WTC11 (cell line): ENCODE results near the gene SERPINB1. TPM values are rescaled to one million over a fixed set of nuclear protein-coding genes. Genes with fewer than 3 reads are reported as not detected.

ENCODE experiments used
- ATAC-seq: fragments of 200-7000 bp; cut with Tn5 transposase; 2 replicates; pipeline ENCODE4 v1.10.0; 2021; ENCODE audit warnings: mild to moderate bottlenecking, moderate library complexity
- CTCF ChIA-PET: fragments of 300-600 bp; sonication (Branson Sonifier 250); formaldehyde crosslinking; loops from one replicate; lab custom pipeline; 2021; ENCODE audit warnings: antibody characterized with exemption; lab: Charles Lee
- POLR2A ChIA-PET: fragments of 350-600 bp; sonication (Branson Sonifier 250); formaldehyde crosslinking; loops from one replicate; lab custom pipeline; 2021; ENCODE audit warnings: antibody characterized with exemption; lab: Charles Lee
- DNase-seq: peaks from one replicate; pipeline ENCODE4 v3.0.0; 2021; ENCODE audit warnings: low spot score
- H3K27ac Mint-ChIP-seq: 2 replicates; pipeline ENCODE4 v1.8.0; 2021; ENCODE audit warnings: mixed read lengths
- H3K27me3 Mint-ChIP-seq: 2 replicates; pipeline ENCODE4 v1.8.0; 2021; ENCODE audit warnings: low read depth, mild to moderate bottlenecking, moderate library complexity, mixed read lengths
- H3K36me3 Mint-ChIP-seq: 2 replicates; pipeline ENCODE4 v1.8.0; 2021; ENCODE audit warnings: mixed read lengths
- H3K4me1 Mint-ChIP-seq: 2 replicates; pipeline ENCODE4 v1.8.0; 2022; ENCODE audit warnings: mixed read lengths
- H3K4me3 Mint-ChIP-seq: 2 replicates; pipeline ENCODE4 v1.8.0; 2021; ENCODE audit warnings: mild to moderate bottlenecking, moderate library complexity, mixed read lengths
- H3K9me3 Mint-ChIP-seq: 2 replicates; pipeline ENCODE4 v1.8.0; 2021; ENCODE audit warnings: mixed read lengths
- ATF1 ChIP-seq: sonication (generic); formaldehyde crosslinking; IDR thresholded peaks from 2 replicates; pipeline ENCODE4 v1.8.1; 2023; ENCODE audit warnings: mild to moderate bottlenecking, moderate library complexity, missing genetic modification reagents
- GABPB1 ChIP-seq: sonication (generic); formaldehyde crosslinking; IDR thresholded peaks from 2 replicates; pipeline ENCODE4 v1.8.1; 2023; ENCODE audit warnings: mild to moderate bottlenecking, missing genetic modification reagents
- JAZF1 ChIP-seq: fragments of 250-450 bp; sonication (Bioruptor Pico); IDR thresholded peaks from 2 replicates; pipeline ENCODE4 v1.9.0; 2021; ENCODE audit warnings: moderate library complexity, mild to moderate bottlenecking, inconsistent platforms
- NFE2L1 ChIP-seq: sonication (generic); formaldehyde crosslinking; IDR thresholded peaks from 2 replicates; pipeline ENCODE4 v1.8.1; 2023; ENCODE audit warnings: missing genetic modification reagents
- OVOL2 ChIP-seq: fragments of 250-450 bp; sonication (Bioruptor Pico); IDR thresholded peaks from 2 replicates; pipeline ENCODE4 v1.9.0; 2021; ENCODE audit warnings: mild to moderate bottlenecking, borderline replicate concordance
- SOX15 ChIP-seq: fragments of 250-450 bp; sonication (Bioruptor Pico); IDR thresholded peaks from 2 replicates; pipeline ENCODE4 v1.9.0; 2021; ENCODE audit warnings: mild to moderate bottlenecking
- ZNF121 ChIP-seq: sonication (generic); formaldehyde crosslinking; IDR thresholded peaks from 2 replicates; pipeline ENCODE4 v1.8.0; 2023; ENCODE audit warnings: missing genetic modification reagents
- ZNF416 ChIP-seq: fragments of 250-450 bp; sonication (Bioruptor Pico); IDR thresholded peaks from 2 replicates; pipeline ENCODE4 v1.9.0; 2021; ENCODE audit warnings: mild to moderate bottlenecking, inconsistent platforms
- ZNF671 ChIP-seq: fragments of 250-450 bp; sonication (Bioruptor Pico); IDR thresholded peaks from 2 replicates; pipeline ENCODE4 v1.8.0; 2021; ENCODE audit warnings: mild to moderate bottlenecking
- total RNA-seq: library from RNA; stranded (reverse); gene quantifications from 3 replicates; pipeline ENCODE4 v1.2.3, GENCODE V29; 2021
- TF ChIP-seq, protein P1 (sequence below): sonication (generic); formaldehyde crosslinking; IDR thresholded peaks from 2 replicates; pipeline ENCODE4 v1.8.1; 2023; ENCODE audit warnings: mild to moderate bottlenecking, missing genetic modification reagents, moderate library complexity
- TF ChIP-seq, protein P2 (sequence below): sonication (generic); formaldehyde crosslinking; IDR thresholded peaks from 2 replicates; pipeline ENCODE4 v1.8.1; 2022; ENCODE audit warnings: mild to moderate bottlenecking, missing genetic modification reagents, moderate library complexity, borderline replicate concordance
- TF ChIP-seq, protein P3 (sequence below): sonication (generic); formaldehyde crosslinking; conservative IDR thresholded peaks from 2 replicates; pipeline ENCODE4 v1.8.1; 2023; ENCODE audit warnings: mild to moderate bottlenecking, low read depth, missing genetic modification reagents, moderate library complexity
- TF ChIP-seq, protein P4 (sequence below): sonication (generic); formaldehyde crosslinking; conservative IDR thresholded peaks from 2 replicates; pipeline ENCODE4 v1.8.1; 2022; ENCODE audit warnings: mild to moderate bottlenecking, missing genetic modification reagents
- TF ChIP-seq, protein P5 (sequence below): sonication (generic); formaldehyde crosslinking; IDR thresholded peaks from 2 replicates; pipeline ENCODE4 v1.8.0; 2023; ENCODE audit warnings: missing genetic modification reagents, mild to moderate bottlenecking, borderline replicate concordance

Gene SERPINB1
- total RNA-seq, 1 experiment from 2014 or later = 14.8 TPM

DNA sequence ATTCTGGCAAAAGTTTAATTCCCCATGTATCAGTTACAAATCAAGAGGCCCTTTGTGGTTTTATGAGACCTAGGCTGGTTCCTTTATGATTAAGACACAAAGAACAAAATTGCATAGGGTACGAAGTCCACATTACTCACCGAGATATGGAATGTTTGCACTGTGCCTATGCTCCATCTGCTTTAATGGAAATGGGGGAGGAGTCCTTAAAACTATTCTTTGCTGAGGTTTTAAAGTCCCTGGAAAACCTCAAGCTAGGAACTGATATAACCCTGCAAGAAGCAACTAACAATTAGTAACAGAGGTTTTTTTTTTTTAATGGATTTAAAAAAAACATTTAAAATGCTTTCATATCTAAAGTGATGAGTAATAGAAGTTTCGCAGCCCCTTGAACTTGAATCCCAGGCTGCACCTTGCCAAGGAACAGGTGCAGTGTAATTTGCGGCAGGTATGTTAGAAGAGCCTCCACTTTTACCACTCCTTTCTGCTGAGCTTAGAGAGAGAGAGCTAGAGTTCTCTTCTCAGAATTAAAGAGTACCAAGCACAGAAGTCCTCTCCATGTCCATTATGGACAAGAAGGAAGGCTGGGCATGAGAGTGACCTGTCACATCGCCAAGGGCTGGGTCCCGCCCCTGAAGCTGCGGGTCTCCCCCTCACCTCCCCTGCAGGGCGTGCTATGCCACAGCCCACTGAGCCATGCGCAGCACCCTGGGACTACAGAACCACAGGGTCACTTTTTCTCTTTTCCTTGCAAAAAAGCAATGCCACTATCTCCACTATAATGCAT is 2.3 kb downstream of the SERPINB1 start:
- Mint-ChIP-seq H3K4me3 (peak overlapping the region; percentile 91; the same call in 1 of the 2 replicates), H3K27me3 (no peaks in the 10 kb centered on the region; the same call in 1 of the 2 replicates), H3K27ac (peak overlapping the region; percentile 51; the same call in 1 of the 2 replicates), H3K4me1 (peaks cover 36% of the 10 kb centered on the region), H3K9me3 (0 out of 2 replicates have a peak, but pooled peaks cover 4% of the 10 kb centered on the region), H3K36me3 (peaks cover 24% of the 10 kb centered on the region)
- TF ChIP-seq NFE2L1 (CRISPR knock-in tag) = no peak
- TF ChIP-seq ATF1 = no peak
- no peak for TF ChIP-seq ZNF671 (CRISPR knock-in tag)
- TF ChIP-seq, protein P1, sequence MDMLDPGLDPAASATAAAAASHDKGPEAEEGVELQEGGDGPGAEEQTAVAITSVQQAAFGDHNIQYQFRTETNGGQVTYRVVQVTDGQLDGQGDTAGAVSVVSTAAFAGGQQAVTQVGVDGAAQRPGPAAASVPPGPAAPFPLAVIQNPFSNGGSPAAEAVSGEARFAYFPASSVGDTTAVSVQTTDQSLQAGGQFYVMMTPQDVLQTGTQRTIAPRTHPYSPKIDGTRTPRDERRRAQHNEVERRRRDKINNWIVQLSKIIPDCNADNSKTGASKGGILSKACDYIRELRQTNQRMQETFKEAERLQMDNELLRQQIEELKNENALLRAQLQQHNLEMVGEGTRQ (CRISPR knock-in tag) = no peak
- TF ChIP-seq GABPB1 (CRISPR knock-in tag) = peak; percentile 85
- TF ChIP-seq, protein P2, sequence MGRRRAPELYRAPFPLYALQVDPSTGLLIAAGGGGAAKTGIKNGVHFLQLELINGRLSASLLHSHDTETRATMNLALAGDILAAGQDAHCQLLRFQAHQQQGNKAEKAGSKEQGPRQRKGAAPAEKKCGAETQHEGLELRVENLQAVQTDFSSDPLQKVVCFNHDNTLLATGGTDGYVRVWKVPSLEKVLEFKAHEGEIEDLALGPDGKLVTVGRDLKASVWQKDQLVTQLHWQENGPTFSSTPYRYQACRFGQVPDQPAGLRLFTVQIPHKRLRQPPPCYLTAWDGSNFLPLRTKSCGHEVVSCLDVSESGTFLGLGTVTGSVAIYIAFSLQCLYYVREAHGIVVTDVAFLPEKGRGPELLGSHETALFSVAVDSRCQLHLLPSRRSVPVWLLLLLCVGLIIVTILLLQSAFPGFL (CRISPR knock-in tag) = no peak
- no peak for TF ChIP-seq JAZF1
- DNase-seq (no peak), ATAC-seq (no peak)
- ChIA-PET POLR2A (interaction anchor here (0.7 kb wide), 1 partner anchor 147 kb away, joined by 3 read pairs; no protein-coding TSS in a partner anchor), CTCF (interaction anchor here (0.9 to 3.8 kb wide), 6 partner anchors 10 to 113 kb away, joined by 3 to 68 read pairs (median 11); partner anchors contain the start of gene WRNIP1)

DNA sequence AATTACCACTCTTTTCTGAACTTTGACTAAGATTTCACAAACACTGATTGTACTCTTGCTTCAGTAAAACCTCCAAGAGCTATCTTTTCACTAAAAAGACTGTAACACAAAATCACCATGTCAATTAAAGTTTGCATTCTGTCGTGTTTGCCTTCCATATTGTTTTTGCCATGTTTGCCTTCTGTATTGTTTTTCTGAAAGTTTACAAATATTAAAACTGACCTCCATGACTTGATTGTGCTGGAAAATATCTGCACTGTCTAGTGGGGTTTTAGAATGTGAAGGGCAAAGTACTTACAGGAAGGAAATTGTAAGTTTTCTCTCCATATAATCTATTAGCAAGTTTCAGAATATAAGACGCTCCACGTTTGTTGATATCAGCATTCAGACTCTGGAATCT is 3.4 kb downstream of the SERPINB1 start:
- TF ChIP-seq, protein P3, sequence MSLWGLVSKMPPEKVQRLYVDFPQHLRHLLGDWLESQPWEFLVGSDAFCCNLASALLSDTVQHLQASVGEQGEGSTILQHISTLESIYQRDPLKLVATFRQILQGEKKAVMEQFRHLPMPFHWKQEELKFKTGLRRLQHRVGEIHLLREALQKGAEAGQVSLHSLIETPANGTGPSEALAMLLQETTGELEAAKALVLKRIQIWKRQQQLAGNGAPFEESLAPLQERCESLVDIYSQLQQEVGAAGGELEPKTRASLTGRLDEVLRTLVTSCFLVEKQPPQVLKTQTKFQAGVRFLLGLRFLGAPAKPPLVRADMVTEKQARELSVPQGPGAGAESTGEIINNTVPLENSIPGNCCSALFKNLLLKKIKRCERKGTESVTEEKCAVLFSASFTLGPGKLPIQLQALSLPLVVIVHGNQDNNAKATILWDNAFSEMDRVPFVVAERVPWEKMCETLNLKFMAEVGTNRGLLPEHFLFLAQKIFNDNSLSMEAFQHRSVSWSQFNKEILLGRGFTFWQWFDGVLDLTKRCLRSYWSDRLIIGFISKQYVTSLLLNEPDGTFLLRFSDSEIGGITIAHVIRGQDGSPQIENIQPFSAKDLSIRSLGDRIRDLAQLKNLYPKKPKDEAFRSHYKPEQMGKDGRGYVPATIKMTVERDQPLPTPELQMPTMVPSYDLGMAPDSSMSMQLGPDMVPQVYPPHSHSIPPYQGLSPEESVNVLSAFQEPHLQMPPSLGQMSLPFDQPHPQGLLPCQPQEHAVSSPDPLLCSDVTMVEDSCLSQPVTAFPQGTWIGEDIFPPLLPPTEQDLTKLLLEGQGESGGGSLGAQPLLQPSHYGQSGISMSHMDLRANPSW (CRISPR knock-in tag) = no peak
- no peak for TF ChIP-seq ZNF121 (CRISPR knock-in tag)
- no peak for TF ChIP-seq OVOL2
- TF ChIP-seq, protein P4, sequence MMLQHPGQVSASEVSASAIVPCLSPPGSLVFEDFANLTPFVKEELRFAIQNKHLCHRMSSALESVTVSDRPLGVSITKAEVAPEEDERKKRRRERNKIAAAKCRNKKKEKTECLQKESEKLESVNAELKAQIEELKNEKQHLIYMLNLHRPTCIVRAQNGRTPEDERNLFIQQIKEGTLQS (CRISPR knock-in tag) = no peak
- TF ChIP-seq, protein P5, sequence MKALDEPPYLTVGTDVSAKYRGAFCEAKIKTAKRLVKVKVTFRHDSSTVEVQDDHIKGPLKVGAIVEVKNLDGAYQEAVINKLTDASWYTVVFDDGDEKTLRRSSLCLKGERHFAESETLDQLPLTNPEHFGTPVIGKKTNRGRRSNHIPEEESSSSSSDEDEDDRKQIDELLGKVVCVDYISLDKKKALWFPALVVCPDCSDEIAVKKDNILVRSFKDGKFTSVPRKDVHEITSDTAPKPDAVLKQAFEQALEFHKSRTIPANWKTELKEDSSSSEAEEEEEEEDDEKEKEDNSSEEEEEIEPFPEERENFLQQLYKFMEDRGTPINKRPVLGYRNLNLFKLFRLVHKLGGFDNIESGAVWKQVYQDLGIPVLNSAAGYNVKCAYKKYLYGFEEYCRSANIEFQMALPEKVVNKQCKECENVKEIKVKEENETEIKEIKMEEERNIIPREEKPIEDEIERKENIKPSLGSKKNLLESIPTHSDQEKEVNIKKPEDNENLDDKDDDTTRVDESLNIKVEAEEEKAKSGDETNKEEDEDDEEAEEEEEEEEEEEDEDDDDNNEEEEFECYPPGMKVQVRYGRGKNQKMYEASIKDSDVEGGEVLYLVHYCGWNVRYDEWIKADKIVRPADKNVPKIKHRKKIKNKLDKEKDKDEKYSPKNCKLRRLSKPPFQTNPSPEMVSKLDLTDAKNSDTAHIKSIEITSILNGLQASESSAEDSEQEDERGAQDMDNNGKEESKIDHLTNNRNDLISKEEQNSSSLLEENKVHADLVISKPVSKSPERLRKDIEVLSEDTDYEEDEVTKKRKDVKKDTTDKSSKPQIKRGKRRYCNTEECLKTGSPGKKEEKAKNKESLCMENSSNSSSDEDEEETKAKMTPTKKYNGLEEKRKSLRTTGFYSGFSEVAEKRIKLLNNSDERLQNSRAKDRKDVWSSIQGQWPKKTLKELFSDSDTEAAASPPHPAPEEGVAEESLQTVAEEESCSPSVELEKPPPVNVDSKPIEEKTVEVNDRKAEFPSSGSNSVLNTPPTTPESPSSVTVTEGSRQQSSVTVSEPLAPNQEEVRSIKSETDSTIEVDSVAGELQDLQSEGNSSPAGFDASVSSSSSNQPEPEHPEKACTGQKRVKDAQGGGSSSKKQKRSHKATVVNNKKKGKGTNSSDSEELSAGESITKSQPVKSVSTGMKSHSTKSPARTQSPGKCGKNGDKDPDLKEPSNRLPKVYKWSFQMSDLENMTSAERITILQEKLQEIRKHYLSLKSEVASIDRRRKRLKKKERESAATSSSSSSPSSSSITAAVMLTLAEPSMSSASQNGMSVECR (CRISPR knock-in tag) = no peak
- no peak for TF ChIP-seq SOX15 (CRISPR knock-in tag)
- no peak for TF ChIP-seq ZNF416 (CRISPR knock-in tag)
- Mint-ChIP-seq H3K4me1 (peaks cover 31% of the 10 kb centered on the region), H3K4me3 (no peak overlapping the region), H3K9me3 (no peaks in the 10 kb centered on the region), H3K36me3 (peaks cover 24% of the 10 kb centered on the region), H3K27me3 (no peaks in the 10 kb centered on the region; the same call in 1 of the 2 replicates), H3K27ac (no peak overlapping the region)
- ATAC-seq = no peak
- POLR2A ChIA-PET = no interaction called here
- CTCF ChIA-PET = interaction anchor here (1.1 kb wide), 1 partner anchor 93 kb away, joined by 4 read pairs; no protein-coding TSS in a partner anchor
- DNase-seq = no peak
